HEK293 (cell line): ENCODE measurements around the gene NUDCD2.

Experiments used
- CTCF ChIP-seq: fragments of 450-650 bp; formaldehyde crosslinking; IDR thresholded peaks from 2 replicates; pipeline ENCODE4 v1.5.1; 2016; ENCODE audit warnings: missing biosample characterization, missing genetic modification characterization
- MYNN ChIP-seq: fragments of 450-650 bp; formaldehyde crosslinking; IDR thresholded peaks from 2 replicates; pipeline ENCODE4 v1.5.1; 2016; ENCODE audit warnings: missing biosample characterization, missing genetic modification characterization, borderline replicate concordance
- PRDM2 ChIP-seq: fragments of 450-650 bp; formaldehyde crosslinking; IDR thresholded peaks from 2 replicates; pipeline ENCODE4 v1.5.1; 2016; ENCODE audit warnings: missing biosample characterization, missing genetic modification characterization, borderline replicate concordance
- ZNF501 ChIP-seq: fragments of 450-650 bp; formaldehyde crosslinking; IDR thresholded peaks from 2 replicates; pipeline ENCODE4 v1.5.1; 2016; ENCODE audit warnings: missing biosample characterization, missing genetic modification characterization
- ZNF791 ChIP-seq: fragments of 450-650 bp; formaldehyde crosslinking; IDR thresholded peaks from 2 replicates; pipeline ENCODE4 v1.5.1; 2016; ENCODE audit warnings: missing biosample characterization, missing genetic modification characterization

GRCh38 chr5:163498886-163499285 is 39.0 kb upstream of the NUDCD2 start:
- TF ChIP-seq PRDM2 (no peak), CTCF (tag by site-specific recombination) (no peak), ZNF791 (no peak), MYNN (no peak), ZNF501 (tag by site-specific recombination) (no peak)
